H9 (cell line): ENCODE data around the gene SCN5A. TPM values are rescaled to one million over a fixed set of nuclear protein-coding genes. Genes with fewer than 3 reads are reported as not detected.

Source experiments
- DNase-seq: peaks from one replicate; pipeline ENCODE4 v3.0.0-alpha.2; 2017
- H2AFZ ChIP-seq: one replicate; pipeline ENCODE4 v1.6.1; 2013; ENCODE audit warnings: mild to moderate bottlenecking, low read length, control low read depth, moderate library complexity
- H2AK5ac ChIP-seq: 2 replicates; pipeline ENCODE4 v1.6.1; 2013; ENCODE audit warnings: low read length, control low read depth, mixed read lengths; ENCODE audit not compliant: insufficient read length
- H2BK120ac ChIP-seq: one replicate; pipeline ENCODE4 v1.6.1; 2013; ENCODE audit warnings: low read depth, mild to moderate bottlenecking, low read length, control low read depth, inconsistent platforms; ENCODE audit not compliant: poor library complexity, severe bottlenecking
- H2BK12ac ChIP-seq: 2 replicates; pipeline ENCODE4 v1.6.1; 2013; ENCODE audit warnings: low read length, control low read depth, mixed read lengths, low read depth; ENCODE audit not compliant: insufficient read length
- H2BK15ac ChIP-seq: 2 replicates; pipeline ENCODE4 v1.6.1; 2013; ENCODE audit warnings: low read depth, low read length, control low read depth
- H2BK20ac ChIP-seq: one replicate; pipeline ENCODE4 v1.6.1; 2013; ENCODE audit warnings: low read depth, mild to moderate bottlenecking, low read length, control low read depth, inconsistent platforms; ENCODE audit not compliant: poor library complexity, severe bottlenecking
- H2BK5ac ChIP-seq: 2 replicates; pipeline ENCODE4 v1.6.1; 2013; ENCODE audit warnings: low read length, control low read depth, mixed read lengths; ENCODE audit not compliant: insufficient read length
- H3K14ac ChIP-seq: 2 replicates; pipeline ENCODE4 v1.6.1; 2013; ENCODE audit warnings: low read length, control low read depth; ENCODE audit not compliant: insufficient read depth
- H3K18ac ChIP-seq: 2 replicates; pipeline ENCODE4 v1.6.1; 2013; ENCODE audit warnings: low read depth, mild to moderate bottlenecking, mixed read lengths, low read length, control low read depth; ENCODE audit not compliant: insufficient read length
- H3K23ac ChIP-seq: 2 replicates; pipeline ENCODE4 v1.6.1; 2013; ENCODE audit warnings: low read length, control low read depth, mixed read lengths, low read depth; ENCODE audit not compliant: insufficient read length
- H3K23me2 ChIP-seq: 2 replicates; pipeline ENCODE4 v1.6.1; 2013; ENCODE audit warnings: low read depth, mild to moderate bottlenecking, mixed read lengths, low read length, control low read depth; ENCODE audit not compliant: insufficient read length, poor library complexity, severe bottlenecking
- H3K27ac ChIP-seq: 2 replicates; pipeline ENCODE4 v1.5.1; 2013; ENCODE audit warnings: low read length, control low read depth, mixed read lengths, low read depth; ENCODE audit not compliant: insufficient read length
- H3K27me3 ChIP-seq: 2 replicates; pipeline ENCODE4 v1.6.1; 2013; ENCODE audit warnings: low read length, control low read depth, inconsistent platforms; ENCODE audit not compliant: insufficient read depth
- H3K4ac ChIP-seq: 2 replicates; pipeline ENCODE4 v1.6.1; 2013; ENCODE audit warnings: low read depth, mild to moderate bottlenecking, control low read depth, inconsistent platforms, low read length, moderate library complexity
- H3K4me1 ChIP-seq: 2 replicates; pipeline ENCODE4 v1.6.1; 2013; ENCODE audit warnings: low read length, control low read depth, inconsistent platforms; ENCODE audit not compliant: insufficient read depth
- H3K4me2 ChIP-seq: 2 replicates; pipeline ENCODE4 v1.6.1; 2013; ENCODE audit warnings: low read length, control low read depth, mixed read lengths; ENCODE audit not compliant: insufficient read length, insufficient read depth
- H3K56ac ChIP-seq: 2 replicates; pipeline ENCODE4 v1.6.1; 2013; ENCODE audit warnings: low read depth, mild to moderate bottlenecking, mixed read lengths, low read length, control low read depth; ENCODE audit not compliant: insufficient read length
- H3K79me1 ChIP-seq: 2 replicates; pipeline ENCODE4 v1.6.1; 2013; ENCODE audit warnings: low read depth, mild to moderate bottlenecking, moderate library complexity, low read length, control low read depth, inconsistent platforms; ENCODE audit not compliant: insufficient read depth, poor library complexity, severe bottlenecking
- H3K79me2 ChIP-seq: 2 replicates; pipeline ENCODE4 v1.6.1; 2013; ENCODE audit warnings: low read length, control low read depth, inconsistent platforms; ENCODE audit not compliant: insufficient read depth
- H3K9ac ChIP-seq: 2 replicates; pipeline ENCODE4 v1.6.1; 2013; ENCODE audit warnings: low read length, control low read depth, mixed read lengths; ENCODE audit not compliant: insufficient read length; ENCODE audit errors: extremely low read depth
- H3K9me3 ChIP-seq: one replicate; pipeline ENCODE4 v1.6.1; 2013; ENCODE audit warnings: low read depth, low read length, inconsistent platforms; ENCODE audit not compliant: control insufficient read depth
- H3T11ph ChIP-seq: one replicate; pipeline ENCODE4 v1.6.1; 2013; ENCODE audit warnings: mild to moderate bottlenecking, low read length, control low read depth, inconsistent platforms
- H4K20me1 ChIP-seq: one replicate; pipeline ENCODE4 v1.6.1; 2013; ENCODE audit not compliant: control insufficient read depth, insufficient read length, insufficient read depth
- H4K5ac ChIP-seq: 2 replicates; pipeline ENCODE4 v1.6.1; 2013; ENCODE audit warnings: low read depth, mild to moderate bottlenecking, mixed read lengths, low read length, control low read depth; ENCODE audit not compliant: insufficient read length
- H4K8ac ChIP-seq: replicated peaks from 2 replicates; pipeline ENCODE4 v1.6.1; 2013; ENCODE audit warnings: low read length, control low read depth, mixed read lengths, low read depth; ENCODE audit not compliant: insufficient read length
- H4K91ac ChIP-seq: 2 replicates; pipeline ENCODE4 v1.6.1; 2013; ENCODE audit warnings: low read depth, mild to moderate bottlenecking, moderate library complexity, mixed read lengths, low read length, control low read depth; ENCODE audit not compliant: insufficient read length
- H3K27ac Mint-ChIP-seq, 3 experiments: 2 replicates in 2 of 3; 3 replicates in 1 of 3; pipeline ENCODE4 v1.8.0; 2020 to 2021; ENCODE audit warnings: mixed read lengths in 3 of 3, mild to moderate bottlenecking in 1 of 3, moderate library complexity in 1 of 3
- H3K27me3 Mint-ChIP-seq: 2 replicates; pipeline ENCODE4 v1.8.0; 2021; ENCODE audit warnings: low read depth, mild to moderate bottlenecking, moderate library complexity, mixed read lengths
- H3K36me3 Mint-ChIP-seq, 3 experiments: 2 replicates in 2 of 3; 3 replicates in 1 of 3; pipeline ENCODE4 v1.8.0; 2020 to 2021; ENCODE audit warnings: low read depth in 3 of 3, mixed read lengths in 3 of 3; ENCODE audit not compliant: insufficient read depth in 1 of 3
- H3K4me1 Mint-ChIP-seq, 2 experiments: 2 replicates each; pipeline ENCODE4 v1.8.0; 2020; ENCODE audit warnings: mixed read lengths in 2 of 2
- H3K4me3 Mint-ChIP-seq, 2 experiments: 2 replicates in 1 of 2; 3 replicates in 1 of 2; pipeline ENCODE4 v1.8.0; 2020 to 2021; ENCODE audit warnings: mild to moderate bottlenecking in 2 of 2, mixed read lengths in 2 of 2, moderate library complexity in 1 of 2
- H3K9me3 Mint-ChIP-seq, 2 experiments: 2 replicates in 1 of 2; 3 replicates in 1 of 2; pipeline ENCODE4 v1.8.0; 2020; ENCODE audit warnings: mild to moderate bottlenecking in 2 of 2, mixed read lengths in 2 of 2, moderate library complexity in 1 of 2
- CTCF ChIP-seq: fragments of 200-600 bp; sonication (generic); conservative IDR thresholded peaks from 3 replicates; pipeline ENCODE4 v1.8.0; 2021; ENCODE audit warnings: antibody characterized with exemption, mild to moderate bottlenecking
- WGBS: extraction: QIAGEN DNeasy Blood & Tissue Kit; methylation state at CpG from one replicate; pipeline ENCODE4 v1.1.7; 2013; ENCODE audit warnings: missing lambda C conversion rate, low lambda C conversion rate, mixed read lengths; ENCODE audit not compliant: insufficient read length; ENCODE audit errors: extremely low coverage; 5-methylcytosine and 5-hydroxymethylcytosine counted together
- long read RNA-seq: library from polyadenylated mRNA; unstranded; transcript quantifications from one replicate; pipeline ENCODE4 v2.0.0, GENCODE V29; 2020
- total RNA-seq: library from RNA; stranded (reverse); gene quantifications from 2 replicates; pipeline ENCODE4 v1.2.1, GENCODE V29; 2021

SCN5A gene
- 6.5 and 8.0 TPM in 2 replicates for total RNA-seq
- long read RNA-seq, partial matches to known transcripts = 1 of 6 reads
- long read RNA-seq, other reads (novel, unspliced or antisense) = 5 of 6 reads

- Histone ChIP-seq H4K91ac (no peak within 1 kb of the TSS), H2BK5ac (no peak within 1 kb of the TSS), H2BK15ac (no peak within 1 kb of the TSS), H3K9ac (peak within 1 kb of the TSS; percentile 17), H3K4ac (no peak within 1 kb of the TSS), H2BK12ac (no peak within 1 kb of the TSS), H3K79me1 (no peaks in the 10 kb centered on the region), H3K4me1 (no peaks in the 10 kb centered on the region), H3K23me2 (peaks cover 12% of the 10 kb centered on the region), H2BK20ac (no peak within 1 kb of the TSS), H3K9me3 (no peaks in the 10 kb centered on the region), H3K14ac (0 out of 2 replicates have a peak within 1 kb of the TSS, but pooled peaks have one; percentile 16), H3K23ac (no peak within 1 kb of the TSS), H3K27me3 (peaks cover 21% of the 10 kb centered on the region; the same call in 1 of the 2 replicates), H4K20me1 (no peaks in the 10 kb centered on the region), H3K27ac (no peak within 1 kb of the TSS), H3T11ph (no peak within 1 kb of the TSS), H4K5ac (no peak within 1 kb of the TSS), H2BK120ac (no peak within 1 kb of the TSS), H4K8ac (no peak within 1 kb of the TSS), H2AFZ (no peak within 1 kb of the TSS), H3K79me2 (no peaks in the 10 kb centered on the region), H2AK5ac (no peak within 1 kb of the TSS), H3K18ac (peak within 1 kb of the TSS; percentile 36), H3K56ac (no peak within 1 kb of the TSS), H3K4me2 (peak within 1 kb of the TSS; percentile 78)
- Mint-ChIP-seq H3K36me3 (no peaks in the 10 kb centered on the region; a peak in 1 of 7 replicates), H3K4me3 (peak within 1 kb of the TSS in 1 of 2 experiments; percentile 65; a peak in 3 of 5 replicates), H3K27ac (no peak within 1 kb of the TSS), H3K27me3 (peaks cover 7% of the 10 kb centered on the region), H3K4me1 (peaks cover 5 to 6% of the 10 kb centered on the region in 2 experiments), H3K9me3 (no peaks in the 10 kb centered on the region)
- peak; percentile 73 for DNase-seq
- no peak for TF ChIP-seq CTCF
- no CpG with 5 or more reads among the region's 76 CpGs for WGBS
These were observed at the start of gene SCN5A for GRCh38 chr3:38649500-38650247. TSS of gene SCN5A (minus strand) at chr3:38649687. CDS start at chr3:38633307, 16,380 bp downstream.
